ENCODE data around the gene GLT8D1.
"Not testable (repeated sequence)": the region's sequence is repeated elsewhere in the genome, so short reads cannot be mapped to it uniquely, and the experiment has no call there.

GLT8D1 gene

DNA sequence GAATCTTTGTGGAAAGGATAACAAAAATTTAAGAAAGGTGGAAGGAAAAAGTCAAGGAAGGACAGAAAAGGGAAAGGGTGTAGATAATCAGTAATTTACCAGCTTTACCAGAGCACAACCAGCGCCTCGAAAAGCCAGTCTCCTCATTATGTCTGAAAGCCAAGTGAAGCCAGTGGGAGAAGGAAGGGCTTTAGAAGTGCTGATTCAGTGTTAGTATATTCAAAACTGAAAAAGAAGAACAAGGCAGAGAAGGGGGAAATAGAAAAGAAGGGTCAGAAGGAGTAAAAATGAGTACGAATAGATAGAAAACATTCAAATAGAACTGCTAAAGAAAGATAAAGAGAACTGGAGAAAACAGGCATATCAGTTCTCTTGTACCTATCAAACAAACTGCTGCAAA is 24.0 kb downstream of the GLT8D1 start:
- no peak for DNase-seq (ENCODE audit: low read depth in 2 of 2, low spot score in 1 of 2)

DNA sequence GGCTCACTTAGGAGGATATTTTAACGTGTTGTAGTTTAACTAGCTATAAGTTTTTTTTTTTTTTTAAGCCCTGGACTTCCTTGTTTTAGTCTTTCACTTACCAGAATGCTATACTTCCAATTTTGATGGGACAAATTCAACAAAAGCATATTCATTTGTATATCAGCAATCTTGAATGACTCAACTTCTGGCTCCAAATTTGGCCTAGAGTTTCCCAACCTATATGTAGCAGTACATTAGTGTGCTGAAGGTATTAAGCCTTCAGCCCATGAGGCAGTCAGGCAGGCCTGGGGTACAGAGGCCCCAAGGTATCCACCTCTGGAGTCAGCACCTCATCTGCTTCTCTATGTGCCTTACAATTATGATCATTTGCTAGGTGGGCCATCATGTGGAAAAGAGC is 25.8 kb downstream of the GLT8D1 start:
- DNase-seq (ENCODE audit: low read depth in 2 of 2, low spot score in 1 of 2), result no peak

- no peak for DNase-seq (ENCODE audit: low read depth in 2 of 2, low spot score in 1 of 2)
These were observed 26.4 kb downstream of the GLT8D1 start for GRCh38 chr3:52679199-52679538.

DNA sequence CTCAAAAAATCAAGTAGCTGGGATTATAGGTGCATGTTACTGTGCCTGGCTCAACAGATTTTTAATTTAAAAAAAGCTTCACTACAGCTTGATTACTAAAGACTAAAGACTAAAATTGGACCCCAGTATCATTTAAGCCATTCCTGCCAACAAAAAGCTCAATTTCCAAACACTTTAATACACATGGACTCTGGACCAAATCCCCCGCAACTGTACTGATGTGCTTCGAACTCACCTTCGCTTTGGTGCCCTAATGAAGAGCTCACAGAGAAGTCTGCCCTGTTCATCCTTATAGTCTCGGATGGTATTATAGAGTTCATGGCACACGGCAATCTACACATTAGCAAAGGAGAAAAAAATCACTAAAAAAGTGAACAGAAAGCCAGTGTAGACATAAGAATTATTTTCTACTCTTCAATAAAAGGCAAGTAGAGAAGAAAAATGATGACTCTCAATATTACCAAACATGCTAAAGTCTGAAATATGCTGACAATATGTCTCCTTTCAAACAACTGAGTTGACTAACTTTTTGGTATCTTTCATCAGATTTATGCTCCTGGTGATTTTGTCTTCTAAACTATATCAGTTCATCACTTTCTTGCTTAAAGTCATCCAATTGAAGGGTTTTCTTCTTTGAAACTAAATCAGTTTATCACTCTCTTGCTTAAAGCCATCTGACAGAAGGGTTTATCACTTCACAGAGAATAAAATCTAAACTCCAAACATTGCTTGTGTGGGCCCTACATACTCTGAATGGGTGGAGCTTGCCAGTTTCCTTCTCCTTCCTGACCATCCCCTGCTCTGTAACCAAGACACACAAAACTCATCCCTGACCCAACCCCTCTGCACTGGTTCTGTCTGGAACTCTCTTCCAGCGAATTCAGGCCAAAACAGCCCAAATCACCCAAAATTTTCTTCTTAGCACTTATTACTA is 27.1 kb downstream of the GLT8D1 start:
- DNase-seq (ENCODE audit: low read depth in 2 of 2, low spot score in 1 of 2), result no peak

DNA sequence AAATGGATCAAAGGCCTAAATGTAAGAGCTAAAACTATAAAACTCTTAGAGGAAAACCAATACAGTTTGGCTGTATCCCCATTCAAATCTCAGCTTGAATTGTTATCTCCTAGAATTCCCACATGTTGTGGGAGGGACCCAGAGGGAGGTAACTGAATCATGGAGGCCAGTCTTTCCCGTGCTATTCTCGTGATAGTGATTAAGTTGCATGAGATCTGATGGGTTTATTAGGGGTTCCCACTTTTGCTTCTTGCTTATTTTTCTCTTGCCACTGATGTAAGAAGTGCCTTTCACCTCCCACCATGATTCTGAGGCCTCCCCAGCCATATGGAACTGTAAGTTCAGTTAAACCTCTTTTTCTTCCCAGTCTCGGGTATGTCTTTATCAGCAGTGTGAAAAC is 29.4 kb downstream of the GLT8D1 start:
- DNase-seq (ENCODE audit: low read depth in 2 of 2, low spot score in 1 of 2), result not testable (repeated sequence)

DNA sequence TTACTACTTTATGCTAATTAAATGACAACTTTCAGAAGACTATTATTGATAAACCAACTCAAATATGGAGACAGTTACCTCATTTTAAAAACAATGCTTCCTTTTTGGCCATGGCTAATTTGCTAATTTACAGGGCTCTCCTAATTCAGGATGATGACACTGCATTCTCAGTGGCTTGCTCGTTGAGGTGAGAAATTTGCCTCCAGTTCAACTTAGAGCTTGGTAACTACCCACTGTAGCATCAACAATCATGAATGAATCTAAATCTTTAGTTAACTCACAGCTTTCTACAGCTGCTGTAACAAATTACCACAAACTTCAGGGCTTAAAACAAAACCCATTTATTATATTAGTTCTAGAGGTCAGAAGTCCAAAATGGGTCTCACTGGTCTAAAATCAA is 33.9 kb downstream of the GLT8D1 start:
- no peak for DNase-seq (ENCODE audit: low read depth in 2 of 2, low spot score in 1 of 2)

DNA sequence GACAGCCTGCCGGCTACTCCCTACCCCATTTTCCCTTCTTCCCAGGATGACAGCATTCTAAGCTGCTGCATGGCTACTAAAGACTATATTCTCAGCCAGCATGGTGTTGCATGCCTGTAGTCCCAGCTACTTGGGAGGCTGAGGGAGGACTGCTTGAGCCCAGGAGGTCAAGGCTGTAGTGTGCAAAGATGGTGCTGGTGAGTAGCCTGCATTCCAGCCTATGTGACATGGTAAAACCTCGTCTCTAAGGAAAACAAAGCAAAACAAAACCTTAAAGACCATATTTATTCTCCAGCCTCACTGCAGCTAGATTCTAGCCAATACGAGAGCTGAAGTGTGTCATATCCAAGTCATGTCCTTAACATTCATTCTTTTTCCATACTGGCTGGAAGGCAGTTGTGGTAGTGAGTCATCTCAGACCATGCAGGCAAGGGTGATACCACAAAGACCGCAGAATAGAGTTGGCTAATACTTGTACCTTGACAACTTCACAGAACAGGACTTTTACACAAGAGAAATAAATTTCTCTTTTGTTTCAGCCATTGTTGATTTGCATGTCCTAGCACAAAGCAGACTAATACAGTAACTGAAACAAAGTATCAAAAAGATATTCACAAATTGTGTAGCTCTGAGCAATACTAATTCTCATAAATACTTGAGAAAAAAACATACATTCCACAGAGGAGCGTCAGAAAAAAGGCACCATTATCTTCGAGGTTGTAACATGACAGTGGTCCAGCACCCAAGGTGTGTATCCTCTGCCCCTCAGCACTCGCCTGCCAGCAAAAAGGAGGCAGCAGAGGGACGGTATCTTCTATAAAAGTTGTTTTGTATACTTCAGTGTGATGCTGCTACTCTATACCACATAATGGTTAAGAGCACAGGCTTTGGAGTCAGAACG is 34.7 kb downstream of the GLT8D1 start:
- no peak for DNase-seq (ENCODE audit: low read depth in 2 of 2, low spot score in 1 of 2)

DNA sequence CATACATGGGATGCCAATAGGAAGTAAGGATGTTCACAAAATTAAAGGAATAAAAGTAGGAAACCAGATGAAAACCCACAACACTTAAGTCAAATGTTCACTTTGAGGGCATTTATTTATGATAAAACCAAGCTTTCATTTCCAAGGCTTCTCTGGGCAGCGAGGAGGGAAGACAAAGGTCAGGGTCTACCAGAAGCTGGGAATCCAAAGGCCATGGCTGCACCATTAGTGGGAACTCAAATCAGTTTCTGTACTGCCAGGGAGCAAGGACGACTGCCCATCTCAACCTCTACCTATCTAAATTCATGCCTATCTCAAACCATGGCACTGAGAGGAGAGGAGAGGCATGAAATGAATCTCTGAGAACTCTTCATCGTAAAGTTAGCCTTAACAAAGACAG is 42.5 kb downstream of the GLT8D1 start:
- no peak for DNase-seq (ENCODE audit: low read depth in 2 of 2, low spot score in 1 of 2)

GRCh38 chr3:52660046-52660445 is 45.5 kb downstream of the GLT8D1 start:
- no peak for DNase-seq (ENCODE audit: low read depth in 2 of 2, low spot score in 1 of 2)

DNA sequence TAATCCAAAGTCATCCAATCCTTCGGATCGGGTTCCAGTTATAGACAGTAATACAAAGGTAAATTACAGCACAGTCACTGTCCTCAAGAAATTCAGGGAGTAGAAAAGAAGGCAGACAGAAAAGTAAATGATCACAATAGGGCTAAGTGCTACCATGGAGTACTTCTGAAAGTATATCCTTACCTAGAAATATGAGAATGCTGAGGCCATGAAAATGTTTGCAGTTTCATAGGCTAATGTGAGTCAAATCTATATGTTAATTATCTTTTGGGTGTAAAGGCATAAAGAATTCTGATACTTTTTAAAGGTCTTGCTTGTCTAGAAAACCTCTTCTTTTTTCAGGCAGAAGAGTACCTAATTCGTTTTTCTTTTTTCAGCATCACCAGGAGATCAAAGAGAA is 49.7 kb downstream of the GLT8D1 start:
- no peak for DNase-seq (ENCODE audit: low read depth in 2 of 2, low spot score in 1 of 2)

DNA sequence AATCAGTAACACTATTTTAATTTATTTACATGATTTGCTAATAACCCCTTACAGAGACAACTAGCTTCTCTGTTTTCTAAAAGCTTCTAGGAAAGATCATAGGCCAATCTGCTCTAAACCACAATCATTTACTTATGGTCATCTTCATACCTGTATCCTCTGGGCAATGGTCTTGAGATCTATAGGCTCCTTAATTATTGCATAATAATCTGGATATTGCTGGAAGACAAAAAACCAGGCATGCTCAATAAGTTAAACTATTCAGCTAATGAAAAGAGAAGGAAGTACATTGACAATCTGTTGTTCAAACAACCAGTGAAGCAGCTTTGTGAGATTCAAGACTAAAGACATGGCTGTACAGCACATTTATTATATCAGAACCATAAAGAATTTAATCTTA is 54.0 kb downstream of the GLT8D1 start:
- no peak for DNase-seq (ENCODE audit: low read depth in 2 of 2, low spot score in 1 of 2)

- no peak for DNase-seq (ENCODE audit: low read depth in 2 of 2, low spot score in 1 of 2)
These were observed 55.2 kb downstream of the GLT8D1 start for GRCh38 chr3:52650439-52650838.

DNA sequence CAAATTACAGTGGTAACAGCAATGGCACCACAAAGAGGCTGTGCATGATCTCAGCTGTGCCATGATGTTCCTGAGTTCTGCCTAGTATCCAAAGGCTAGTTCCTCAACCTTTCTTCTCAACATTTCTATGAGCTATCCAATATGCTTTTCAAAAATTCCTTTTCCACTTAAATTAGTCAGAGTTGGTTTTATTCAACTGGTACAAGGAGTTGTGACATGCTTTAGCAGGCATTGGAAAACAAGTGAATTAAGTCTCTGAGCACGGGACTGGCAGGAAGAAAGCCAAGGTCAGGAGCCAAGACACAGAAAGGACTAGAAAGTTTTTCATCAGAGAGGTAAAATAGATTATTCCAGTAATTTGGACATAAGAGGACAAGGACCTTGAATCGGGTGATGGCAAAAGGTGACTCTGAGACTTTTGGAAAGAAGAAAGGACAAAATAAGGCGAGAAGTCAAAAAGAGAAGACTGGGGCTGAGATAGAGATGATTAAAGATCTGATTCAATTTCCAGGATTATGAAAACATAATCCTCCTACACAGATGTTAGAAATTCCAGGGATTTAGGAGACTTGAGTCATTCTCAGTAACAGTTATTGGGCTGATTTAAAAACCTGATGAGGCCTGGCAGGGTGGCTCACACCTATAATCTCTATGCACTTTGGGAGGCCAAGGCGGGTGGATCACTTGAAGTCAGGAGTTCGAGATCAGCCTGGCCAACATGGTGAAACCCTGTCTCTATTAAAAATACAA is 56.0 kb downstream of the GLT8D1 start:
- no peak for DNase-seq (ENCODE audit: low read depth in 2 of 2, low spot score in 1 of 2)

DNA sequence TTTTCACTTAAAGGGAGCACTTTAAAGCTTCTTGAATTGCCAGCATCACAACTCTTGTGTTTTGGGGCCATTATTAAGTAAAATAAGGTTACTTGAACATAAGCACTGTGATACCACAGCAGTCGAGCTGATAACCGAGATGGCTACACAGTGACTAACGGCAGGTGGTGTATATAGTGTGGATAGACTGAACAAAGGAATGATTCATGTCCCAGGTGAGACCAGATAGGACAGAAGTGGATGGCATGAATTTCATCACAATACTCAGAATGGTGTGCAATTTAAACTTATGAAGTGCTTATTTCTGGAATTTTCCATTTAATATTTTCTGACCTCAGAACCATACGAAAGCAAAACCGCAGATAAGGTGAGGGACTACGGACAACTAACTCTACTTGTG is 60.0 kb downstream of the GLT8D1 start:
- no peak for DNase-seq (ENCODE audit: low read depth in 2 of 2, low spot score in 1 of 2)

All from stimulated activated CD8-positive, alpha-beta memory T cell treated with anti-CD3 and anti-CD28 coated beads, Interleukin-4, amount 100 ng/mL, for 4 hours (primary cell).